Endothelial cell of umbilical vein (primary cell): ENCODE data around the gene SPAG7. TPM values are rescaled to one million over a fixed set of nuclear protein-coding genes. Genes with fewer than 3 reads are reported as not detected.

Experiments
- BruUV-seq: library from RNA; stranded (reverse); fragments of 400-500 nt; replicated peaks from 2 replicates; lab custom pipeline; 2021; lab: Mats Ljungman, UMichigan
- CTCF ChIA-PET: fragments of 300-600, 350-600 bp; sonication (Branson Sonifier 250); formaldehyde crosslinking; loops from one replicate; lab custom pipeline; 2021; ENCODE audit warnings: antibody characterized with exemption, inconsistent platforms; lab: Charles Lee
- POLR2A ChIA-PET: fragments of 300-600, 350-600 bp; sonication (Branson Sonifier 250); formaldehyde crosslinking; loops from one replicate; lab custom pipeline; 2021; ENCODE audit warnings: antibody characterized with exemption, inconsistent platforms; lab: Charles Lee
- DNase-seq: peaks from one replicate; pipeline ENCODE4 v3.0.0-alpha.2; 2011; ENCODE audit warnings: low read depth, low spot score
- FAIRE-seq: peaks from 2 replicates; lab custom pipeline; 2011; peaks lifted over from hg19 to GRCh38; lab: Jason Lieb, UNC
- H2AFZ ChIP-seq: 2 replicates; pipeline ENCODE4 v1.6.0; 2012; ENCODE audit warnings: low read depth, low read length, control low read depth, inconsistent platforms
- H3K27ac ChIP-seq: 2 replicates; pipeline ENCODE4 v1.5.1; 2011; ENCODE audit warnings: low read depth, mild to moderate bottlenecking, control low read depth, low read length, moderate library complexity; ENCODE audit not compliant: insufficient read depth
- H3K27me3 ChIP-seq, 2 experiments: 2 replicates each; pipeline versions ENCODE4 v1.6.0 to v1.6.1; 2011; ENCODE audit warnings: low read length in 2 of 2, mixed read lengths in 1 of 2; ENCODE audit not compliant: control insufficient read depth in 2 of 2, insufficient read depth in 2 of 2
- H3K36me3 ChIP-seq, 2 experiments: 2 replicates in 1 of 2; 3 replicates in 1 of 2; pipeline ENCODE4 v1.5.1; 2011; ENCODE audit warnings: low read length in 2 of 2, mild to moderate bottlenecking in 1 of 2, moderate library complexity in 1 of 2; ENCODE audit not compliant: control insufficient read depth in 2 of 2, insufficient read depth in 2 of 2; ENCODE audit errors: extremely low read depth in 1 of 2
- H3K4me1 ChIP-seq: 3 replicates; pipeline ENCODE4 v1.5.1; 2011; ENCODE audit warnings: mild to moderate bottlenecking, low read length; ENCODE audit not compliant: control insufficient read depth, insufficient read depth; ENCODE audit errors: extremely low read depth
- H3K4me2 ChIP-seq: 2 replicates; pipeline ENCODE4 v1.6.1; 2011; ENCODE audit warnings: low read length, control low read depth, mixed read lengths; ENCODE audit not compliant: insufficient read depth
- H3K4me3 ChIP-seq, 3 experiments: fragments of 200-600 bp in 1 of 3; sonication (generic), shearing (Covaris generic) in 1 of 3; replicated peaks in 1 of 3; 2 replicates each; pipeline ENCODE4 v1.5.1; 2011 to 2016; ENCODE audit warnings: control low read depth in 3 of 3, low read length in 3 of 3, mild to moderate bottlenecking in 2 of 3, inconsistent platforms in 1 of 3, low read depth in 1 of 3, moderate library complexity in 1 of 3; ENCODE audit not compliant: insufficient read depth in 1 of 3
- H3K79me2 ChIP-seq: 2 replicates; pipeline ENCODE4 v1.6.0; 2012; ENCODE audit warnings: low read length, inconsistent platforms; ENCODE audit not compliant: control insufficient read depth, insufficient read depth
- H3K9ac ChIP-seq: replicated peaks from 2 replicates; pipeline ENCODE3; 2011; ENCODE audit warnings: low read length, control low read depth; ENCODE audit not compliant: insufficient read depth; ENCODE audit errors: extremely low read depth
- H3K9me1 ChIP-seq: replicated peaks from 3 replicates; pipeline ENCODE4 v1.6.0; 2011; ENCODE audit warnings: mild to moderate bottlenecking, low read length; ENCODE audit not compliant: control insufficient read depth, insufficient read depth; ENCODE audit errors: extremely low read depth
- H3K9me3 ChIP-seq: replicated peaks from 2 replicates; pipeline ENCODE4 v1.5.1; 2012; ENCODE audit warnings: low read length, inconsistent platforms; ENCODE audit not compliant: control insufficient read depth, insufficient read depth
- H4K20me1 ChIP-seq: replicated peaks from 2 replicates; pipeline ENCODE3; 2011; ENCODE audit warnings: mild to moderate bottlenecking, low read length; ENCODE audit not compliant: control insufficient read depth, insufficient read depth; ENCODE audit errors: extremely low read depth
- EZH2 ChIP-seq: IDR thresholded peaks from 2 replicates; pipeline ENCODE4 v1.6.1; 2012; ENCODE audit warnings: borderline replicate concordance, low read depth, mild to moderate bottlenecking, moderate library complexity, low read length, inconsistent platforms; ENCODE audit not compliant: severe bottlenecking
- FOS ChIP-seq: IDR thresholded peaks from 2 replicates; pipeline ENCODE4 v1.6.1; 2011; ENCODE audit warnings: mild to moderate bottlenecking, low read length, moderate library complexity, borderline replicate concordance; ENCODE audit not compliant: insufficient read depth
- GATA2 ChIP-seq: IDR thresholded peaks from 2 replicates; pipeline ENCODE4 v1.7.0; 2011; ENCODE audit warnings: low read depth, mild to moderate bottlenecking, moderate library complexity, mixed read lengths, low read length; ENCODE audit not compliant: insufficient read length, insufficient read depth
- JUN ChIP-seq: IDR thresholded peaks from 2 replicates; pipeline ENCODE4 v1.6.1; 2011; ENCODE audit warnings: borderline replicate concordance, low read depth; ENCODE audit not compliant: insufficient read length, insufficient read depth
- MYC ChIP-seq: IDR thresholded peaks from one replicate; pipeline ENCODE4 v1.6.1; 2011; ENCODE audit warnings: mild to moderate bottlenecking, low read depth, low read length
- POLR2A ChIP-seq: IDR thresholded peaks from 2 replicates; pipeline ENCODE4 v1.6.1; 2012; ENCODE audit warnings: low read depth, mild to moderate bottlenecking, control low read depth, low read length
- POLR2AphosphoS5 ChIP-seq: IDR thresholded peaks from 2 replicates; pipeline ENCODE4 v1.6.1; 2012; ENCODE audit warnings: low read depth, mild to moderate bottlenecking, control low read depth, low read length, moderate library complexity; ENCODE audit not compliant: insufficient read depth
- dilution Hi-C: fragments of 300-500 bp; cut with MboI; formaldehyde crosslinking; loops from one replicate; pipeline ENCODE4 v1.15.0; 2019; ENCODE audit warnings: low sequenced_read_pairs; ENCODE audit not compliant: extremely low pct_ligation_motif_present
- intact Hi-C: fragments of 100-400 bp; cut with micrococcal nuclease; formaldehyde crosslinking; loops from one replicate; pipeline ENCODE4 v1.10.0; 2022
- polyA plus RNA-seq, 4 experiments: library from polyadenylated mRNA; depleted of rRNA in 3 of 4; stranded (reverse) in 3 of 4; unstranded in 1 of 4; fragments of >200 nt; gene quantifications; 2 replicates each; pipeline versions ENCODE4 v1.2.1 to v1.2.3, GENCODE V29; 2011 to 2012; ENCODE audit warnings: missing spikeins in 1 of 4
- total RNA-seq: library from RNA; stranded (reverse); gene quantifications from 2 replicates; pipeline ENCODE4 v1.2.3, GENCODE V29; 2021
- TF ChIP-seq, protein P1 (sequence below), 2 donors: IDR thresholded peaks; 1 replicate in 1 of 2; 2 replicates in 1 of 2; pipeline ENCODE4 v1.5.1; 2011; ENCODE audit warnings: low read length in 2 of 2, mild to moderate bottlenecking in 2 of 2, moderate library complexity in 2 of 2, control low read depth in 1 of 2, inconsistent platforms in 1 of 2, low read depth in 1 of 2; ENCODE audit not compliant: insufficient read depth in 1 of 2; ENCODE audit errors: extremely low read depth in 1 of 2
- TF ChIP-seq, protein P2 (sequence below): IDR thresholded peaks from 2 replicates; pipeline ENCODE4 v1.6.1; 2011; ENCODE audit not compliant: insufficient read depth, insufficient read length

Gene SPAG7
- total and polyA plus RNA-seq, 2 donors (not counting 3 experiments of a cell fraction or from before 2014, with no cell fraction given), result 68.6 to 75.2 TPM

DNA sequence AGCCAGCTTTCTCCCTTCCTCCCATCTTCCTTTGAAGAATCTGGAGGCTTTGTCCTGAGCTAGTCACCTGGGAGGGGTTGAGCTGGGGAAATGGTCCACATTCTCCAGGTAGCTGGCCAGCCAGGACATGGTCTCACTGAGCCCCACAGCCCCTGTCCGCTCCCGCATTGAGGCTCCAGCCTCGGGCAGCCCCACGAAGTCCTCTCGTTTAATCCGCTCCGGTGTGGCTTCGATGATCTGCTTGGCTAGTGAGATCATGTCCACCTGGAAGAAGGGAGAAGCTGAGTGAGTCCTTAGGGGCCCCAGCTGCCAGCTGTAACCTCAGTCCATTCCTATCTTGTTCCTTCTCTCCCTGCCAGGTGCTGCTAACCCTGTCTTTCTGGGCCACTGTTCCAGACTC, 2.7 kb upstream of the SPAG7 start:
- H3K9ac ChIP-seq, result no peak overlapping the region
- no peaks in the 10 kb centered on the region for H4K20me1 ChIP-seq
- no peak for FAIRE-seq
- CTCF ChIA-PET, result interaction anchor here (0.7 to 1.8 kb wide), 3 partner anchors 11 to 61 kb away, joined by 3 to 5 read pairs (median 4); no protein-coding TSS in a partner anchor
- no peak overlapping the region for H2AFZ ChIP-seq
- BruUV-seq, result no TSS peak
- peaks cover 24% of the 10 kb centered on the region for H3K4me1 ChIP-seq
- H3K27ac ChIP-seq, result no peak overlapping the region
- POLR2A ChIA-PET, result interaction anchor here (1.2 kb wide), 1 partner anchor 61 kb away, joined by 3 read pairs; no protein-coding TSS in a partner anchor
- DNase-seq, result no peak
- no peak overlapping the region for H3K4me2 ChIP-seq
- no peaks in the 10 kb centered on the region for H3K27me3 ChIP-seq
- no peak for TF ChIP-seq EZH2
- TF ChIP-seq GATA2, result no peak
- no peak for TF ChIP-seq POLR2AphosphoS5
- H3K4me3 ChIP-seq, result no peak overlapping the region
- dilution Hi-C loops (no loop called here), intact Hi-C loops (no loop called here)
- peaks cover 7% of the 10 kb centered on the region for H3K79me2 ChIP-seq
- peaks cover 10 to 36% of the 10 kb centered on the region in 2 experiments for H3K36me3 ChIP-seq
- H3K9me1 ChIP-seq, result no peaks in the 10 kb centered on the region
- no peaks in the 10 kb centered on the region for H3K9me3 ChIP-seq

DNA sequence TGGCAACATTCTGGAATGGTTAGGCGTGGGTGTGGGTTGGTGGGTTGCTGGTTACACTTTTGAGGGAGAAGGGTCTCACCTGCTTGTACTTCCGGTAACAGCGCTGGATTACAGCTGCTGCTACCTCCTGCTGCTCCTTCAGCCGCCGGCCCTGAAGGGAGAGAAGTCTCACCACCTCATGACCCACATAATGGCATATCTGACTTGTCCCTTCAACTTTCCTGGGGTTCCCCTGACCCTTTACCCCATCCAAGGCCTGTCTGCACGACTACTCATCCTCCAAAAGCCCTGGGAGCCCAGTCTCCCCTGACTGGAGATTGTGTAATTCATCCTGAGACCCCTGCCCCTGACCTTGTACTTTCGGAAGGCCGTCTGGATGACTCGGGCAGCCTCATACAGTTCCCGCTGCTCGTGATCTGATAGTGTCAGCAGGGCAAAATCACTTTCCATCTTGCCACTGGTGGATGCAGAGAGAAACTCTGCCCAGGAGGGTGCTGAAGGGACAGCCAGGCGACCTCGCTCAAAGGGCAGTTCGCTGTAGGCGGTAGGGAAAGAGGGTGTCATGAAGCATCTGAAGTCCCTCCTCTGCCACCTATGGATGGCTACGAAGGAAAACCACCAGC, 2.0 kb upstream of the SPAG7 start:
- Histone ChIP-seq H2AFZ (no peak overlapping the region), H3K27me3 (no peaks in the 10 kb centered on the region), H3K27ac (no peak overlapping the region), H3K9me1 (no peaks in the 10 kb centered on the region), H3K9me3 (no peaks in the 10 kb centered on the region), H3K9ac (no peak overlapping the region), H3K79me2 (peaks cover 9% of the 10 kb centered on the region), H3K4me3 (no peak overlapping the region), H3K36me3 (peaks cover 11 to 36% of the 10 kb centered on the region in 2 experiments), H4K20me1 (no peaks in the 10 kb centered on the region), H3K4me2 (peak overlapping the region; percentile 29), H3K4me1 (peaks cover 24% of the 10 kb centered on the region)
- intact Hi-C loops, result no loop called here
- BruUV-seq, result no TSS peak
- ChIA-PET POLR2A (interaction anchor here (1.2 kb wide), 1 partner anchor 61 kb away, joined by 3 read pairs; no protein-coding TSS in a partner anchor), CTCF (interaction anchor here (0.8 to 4.5 kb wide), 3 partner anchors 11 to 60 kb away, joined by 4 to 40 read pairs (median 5); partner anchors contain the start of gene CAMTA2)
- dilution Hi-C loops, result no loop called here
- FAIRE-seq, result no peak
- TF ChIP-seq POLR2A, result no peak
- TF ChIP-seq EZH2, result no peak
- TF ChIP-seq FOS, result no peak
- no peak for TF ChIP-seq POLR2AphosphoS5
- no peak for TF ChIP-seq JUN
- TF ChIP-seq, protein P1, sequence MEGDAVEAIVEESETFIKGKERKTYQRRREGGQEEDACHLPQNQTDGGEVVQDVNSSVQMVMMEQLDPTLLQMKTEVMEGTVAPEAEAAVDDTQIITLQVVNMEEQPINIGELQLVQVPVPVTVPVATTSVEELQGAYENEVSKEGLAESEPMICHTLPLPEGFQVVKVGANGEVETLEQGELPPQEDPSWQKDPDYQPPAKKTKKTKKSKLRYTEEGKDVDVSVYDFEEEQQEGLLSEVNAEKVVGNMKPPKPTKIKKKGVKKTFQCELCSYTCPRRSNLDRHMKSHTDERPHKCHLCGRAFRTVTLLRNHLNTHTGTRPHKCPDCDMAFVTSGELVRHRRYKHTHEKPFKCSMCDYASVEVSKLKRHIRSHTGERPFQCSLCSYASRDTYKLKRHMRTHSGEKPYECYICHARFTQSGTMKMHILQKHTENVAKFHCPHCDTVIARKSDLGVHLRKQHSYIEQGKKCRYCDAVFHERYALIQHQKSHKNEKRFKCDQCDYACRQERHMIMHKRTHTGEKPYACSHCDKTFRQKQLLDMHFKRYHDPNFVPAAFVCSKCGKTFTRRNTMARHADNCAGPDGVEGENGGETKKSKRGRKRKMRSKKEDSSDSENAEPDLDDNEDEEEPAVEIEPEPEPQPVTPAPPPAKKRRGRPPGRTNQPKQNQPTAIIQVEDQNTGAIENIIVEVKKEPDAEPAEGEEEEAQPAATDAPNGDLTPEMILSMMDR (IDR thresholded peaks at IDR 0.05; ENCODE audit: extremely low read depth in 1 of 2, insufficient read depth in 1 of 2, low read depth in 1 of 2, low read length in 2 of 2), result no peak
- TF ChIP-seq, protein P2, sequence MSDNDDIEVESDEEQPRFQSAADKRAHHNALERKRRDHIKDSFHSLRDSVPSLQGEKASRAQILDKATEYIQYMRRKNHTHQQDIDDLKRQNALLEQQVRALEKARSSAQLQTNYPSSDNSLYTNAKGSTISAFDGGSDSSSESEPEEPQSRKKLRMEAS, result no peak
- no peak for TF ChIP-seq GATA2
- no peak for TF ChIP-seq MYC
- DNase-seq, result no peak
